Activated CD4-positive, alpha-beta T cell treated with anti-CD3 and anti-CD28 coated beads, Interleukin-2, amount 10 ng/mL, durations not matched to agents 7 days and 5 days (primary cell): ENCODE results near the gene CCL19. TPM values are rescaled to one million over a fixed set of nuclear protein-coding genes. Genes with fewer than 3 reads are reported as not detected.

Source experiments
- CTCF ChIA-PET: fragments of 350-600 bp; sonication (Branson Sonifier 250); formaldehyde crosslinking; loops from one replicate; lab custom pipeline; 2021; ENCODE audit warnings: antibody characterized with exemption; lab: Charles Lee
- POLR2A ChIA-PET: fragments of 350-600 bp; sonication (Branson Sonifier 250); formaldehyde crosslinking; loops from one replicate; lab custom pipeline; 2021; ENCODE audit warnings: antibody characterized with exemption; lab: Charles Lee
- DNase-seq: peaks from one replicate; pipeline ENCODE4 v3.0.0-alpha.2; 2020
- H3K27ac Mint-ChIP-seq: one replicate; pipeline ENCODE4 v1.8.0; 2021; ENCODE audit warnings: mild to moderate bottlenecking, moderate library complexity, mixed read lengths
- H3K27me3 Mint-ChIP-seq: one replicate; pipeline ENCODE4 v1.8.0; 2021; ENCODE audit warnings: mixed read lengths
- H3K36me3 Mint-ChIP-seq: one replicate; pipeline ENCODE4 v1.8.0; 2021; ENCODE audit warnings: low read depth, mixed read lengths
- H3K4me1 Mint-ChIP-seq: one replicate; pipeline ENCODE4 v1.8.0; 2021; ENCODE audit warnings: mixed read lengths
- H3K4me3 Mint-ChIP-seq: one replicate; pipeline ENCODE4 v1.8.0; 2021; ENCODE audit warnings: mild to moderate bottlenecking, moderate library complexity, mixed read lengths
- H3K9me3 Mint-ChIP-seq: one replicate; pipeline ENCODE4 v1.8.0; 2021; ENCODE audit warnings: mixed read lengths
- total RNA-seq, 2 experiments: library from RNA; stranded (reverse); gene quantifications; one replicate each; pipeline ENCODE4 v1.2.3, GENCODE V29; 2021

CCL19 gene
- total RNA-seq, 2 experiments from 2014 or later, result not detected

GRCh38 chr9:34714007-34714406 is 22.9 kb upstream of the CCL19 start:
- no peak overlapping the region for H3K4me3 Mint-ChIP-seq
- CTCF ChIA-PET, result interaction anchor here (5.0 kb wide), 1 partner anchor 11 kb away, joined by 21 read pairs; no protein-coding TSS in a partner anchor
- no peak for DNase-seq
- H3K4me1 Mint-ChIP-seq, result no peaks in the 10 kb centered on the region
- no peaks in the 10 kb centered on the region for H3K9me3 Mint-ChIP-seq
- H3K27ac Mint-ChIP-seq, result no peak overlapping the region
- H3K27me3 Mint-ChIP-seq, result peaks cover 21% of the 10 kb centered on the region
- POLR2A ChIA-PET, result no interaction called here
- no peaks in the 10 kb centered on the region for H3K36me3 Mint-ChIP-seq

GRCh38 chr9:34712140-34712539 is 21.1 kb upstream of the CCL19 start:
- Mint-ChIP-seq H3K4me1 (no peaks in the 10 kb centered on the region), H3K4me3 (no peak overlapping the region), H3K9me3 (no peaks in the 10 kb centered on the region), H3K36me3 (no peaks in the 10 kb centered on the region), H3K27me3 (peaks cover 21% of the 10 kb centered on the region), H3K27ac (no peak overlapping the region)
- ChIA-PET CTCF (interaction anchor here (0.6 to 5.0 kb wide), 3 partner anchors 8 to 120 kb away, joined by 3 to 21 read pairs (median 4); no protein-coding TSS in a partner anchor), POLR2A (interaction anchor here (0.8 kb wide), 1 partner anchor 9 kb away, joined by 3 read pairs; no protein-coding TSS in a partner anchor)
- DNase-seq, result no peak

GRCh38 chr9:34710023-34710422 is 18.9 kb upstream of the CCL19 start, which contains the start of gene CCL21:
TSS of gene CCL21 (minus strand) at chr9:34710136. CDS start at chr9:34710066, 70 bp downstream.
- Mint-ChIP-seq H3K4me3 (no peak within 1 kb of the TSS), H3K27ac (no peak within 1 kb of the TSS), H3K36me3 (no peaks in the 10 kb centered on the region), H3K4me1 (no peaks in the 10 kb centered on the region), H3K9me3 (no peaks in the 10 kb centered on the region), H3K27me3 (peaks cover 23% of the 10 kb centered on the region)
- DNase-seq, result no peak
- ChIA-PET POLR2A (no interaction called here), CTCF (interaction anchor here (0.9 to 1.5 kb wide), 2 partner anchors 10 to 26 kb away, joined by 3 read pairs; no protein-coding TSS in a partner anchor)

- no peak for DNase-seq
- POLR2A ChIA-PET, result no interaction called here
- Mint-ChIP-seq H3K36me3 (no peaks in the 10 kb centered on the region), H3K27ac (no peak overlapping the region), H3K4me3 (no peak overlapping the region), H3K4me1 (no peaks in the 10 kb centered on the region), H3K9me3 (no peaks in the 10 kb centered on the region), H3K27me3 (peaks cover 23% of the 10 kb centered on the region)
- CTCF ChIA-PET, result interaction anchor here (0.9 kb wide), 1 partner anchor 26 kb away, joined by 3 read pairs; no protein-coding TSS in a partner anchor
Measured at GRCh38 chr9:34709196-34709978, 18.3 kb upstream of the CCL19 start.

GRCh38 chr9:34707130-34707529 is 16.1 kb upstream of the CCL19 start:
- ChIA-PET CTCF (no interaction called here), POLR2A (no interaction called here)
- H3K4me3 Mint-ChIP-seq, result no peak overlapping the region
- no peak overlapping the region for H3K27ac Mint-ChIP-seq
- no peaks in the 10 kb centered on the region for H3K36me3 Mint-ChIP-seq
- peaks cover 6% of the 10 kb centered on the region for H3K27me3 Mint-ChIP-seq
- no peak for DNase-seq
- H3K9me3 Mint-ChIP-seq, result no peaks in the 10 kb centered on the region
- no peaks in the 10 kb centered on the region for H3K4me1 Mint-ChIP-seq

- ChIA-PET POLR2A (no interaction called here), CTCF (interaction anchor here (0.6 to 2.3 kb wide), 14 partner anchors 9 to 1969 kb away, joined by 3 to 21 read pairs (median 4); partner anchors contain the start of genes CCL19 and FANCG)
- peaks cover 20% of the 10 kb centered on the region for H3K27me3 Mint-ChIP-seq
- H3K4me3 Mint-ChIP-seq, result peak overlapping the region; percentile 57
- H3K9me3 Mint-ChIP-seq, result no peaks in the 10 kb centered on the region
- no peak overlapping the region for H3K27ac Mint-ChIP-seq
- peak; percentile 78 for DNase-seq
- peaks cover 11% of the 10 kb centered on the region for H3K4me1 Mint-ChIP-seq
- no peaks in the 10 kb centered on the region for H3K36me3 Mint-ChIP-seq
Measured at GRCh38 chr9:34701769-34702736, 11.0 kb upstream of the CCL19 start.

GRCh38 chr9:34701023-34701768 is 10.1 kb upstream of the CCL19 start:
- CTCF ChIA-PET, result interaction anchor here (0.7 to 2.3 kb wide), 5 partner anchors 10 to 67 kb away, joined by 3 to 8 read pairs (median 4); partner anchors contain the start of genes CCL19 and SIGMAR1
- POLR2A ChIA-PET, result no interaction called here
- Mint-ChIP-seq H3K27me3 (peaks cover 18% of the 10 kb centered on the region), H3K9me3 (no peaks in the 10 kb centered on the region), H3K4me1 (peaks cover 11% of the 10 kb centered on the region), H3K27ac (no peak overlapping the region), H3K36me3 (no peaks in the 10 kb centered on the region), H3K4me3 (peak overlapping the region; percentile 45)
- peak; percentile 75 for DNase-seq

GRCh38 chr9:34694811-34695210 is 3.7 kb upstream of the CCL19 start:
- no peak overlapping the region for H3K4me3 Mint-ChIP-seq
- POLR2A ChIA-PET, result no interaction called here

GRCh38 chr9:34693560-34693959 is 2.5 kb upstream of the CCL19 start:
- no peak overlapping the region for H3K4me3 Mint-ChIP-seq
- H3K4me1 Mint-ChIP-seq, result no peaks in the 10 kb centered on the region
- ChIA-PET CTCF (interaction anchor here (0.6 to 2.8 kb wide), 3 partner anchors 9 to 166 kb away, joined by 3 to 6 read pairs (median 4); no protein-coding TSS in a partner anchor), POLR2A (no interaction called here)
- DNase-seq, result no peak
- no peaks in the 10 kb centered on the region for H3K27me3 Mint-ChIP-seq
- H3K27ac Mint-ChIP-seq, result no peak overlapping the region
- H3K9me3 Mint-ChIP-seq, result no peaks in the 10 kb centered on the region
- H3K36me3 Mint-ChIP-seq, result no peaks in the 10 kb centered on the region

More at GRCh38 chr9:34694811-34695210, 3.7 kb upstream of the CCL19 start:
- Mint-ChIP-seq H3K27ac (no peak overlapping the region), H3K27me3 (peaks cover 5% of the 10 kb centered on the region), H3K4me1 (no peaks in the 10 kb centered on the region), H3K36me3 (no peaks in the 10 kb centered on the region), H3K9me3 (no peaks in the 10 kb centered on the region)
- no peak for DNase-seq
- CTCF ChIA-PET, result interaction anchor here (1.8 kb wide), 1 partner anchor 13 kb away, joined by 4 read pairs; no protein-coding TSS in a partner anchor

- no peak overlapping the region for H3K4me3 Mint-ChIP-seq
- CTCF ChIA-PET, result interaction anchor here (1.6 to 2.8 kb wide), 3 partner anchors 9 to 27 kb away, joined by 4 to 8 read pairs (median 6); no protein-coding TSS in a partner anchor
- H3K4me1 Mint-ChIP-seq, result no peaks in the 10 kb centered on the region
- H3K9me3 Mint-ChIP-seq, result no peaks in the 10 kb centered on the region
- POLR2A ChIA-PET, result no interaction called here
- DNase-seq, result no peak
- no peak overlapping the region for H3K27ac Mint-ChIP-seq
- H3K36me3 Mint-ChIP-seq, result no peaks in the 10 kb centered on the region
- H3K27me3 Mint-ChIP-seq, result no peaks in the 10 kb centered on the region
Measured at GRCh38 chr9:34691936-34692315, 850 bp upstream of the CCL19 start.

GRCh38 chr9:34689512-34689911 is 1.6 kb downstream of the CCL19 start:
- H3K36me3 Mint-ChIP-seq, result no peaks in the 10 kb centered on the region
- DNase-seq, result no peak
- H3K4me3 Mint-ChIP-seq, result no peak overlapping the region
- H3K27ac Mint-ChIP-seq, result no peak overlapping the region
- H3K27me3 Mint-ChIP-seq, result no peaks in the 10 kb centered on the region
- POLR2A ChIA-PET, result no interaction called here
- H3K9me3 Mint-ChIP-seq, result no peaks in the 10 kb centered on the region
- CTCF ChIA-PET, result interaction anchor here (1.2 kb wide), 1 partner anchor 12 kb away, joined by 4 read pairs; no protein-coding TSS in a partner anchor
- H3K4me1 Mint-ChIP-seq, result peaks cover 2% of the 10 kb centered on the region

- no peak for DNase-seq
- H3K27me3 Mint-ChIP-seq, result no peaks in the 10 kb centered on the region
- CTCF ChIA-PET, result no interaction called here
- peaks cover 3% of the 10 kb centered on the region for H3K4me1 Mint-ChIP-seq
- H3K9me3 Mint-ChIP-seq, result no peaks in the 10 kb centered on the region
- POLR2A ChIA-PET, result no interaction called here
- no peak overlapping the region for H3K27ac Mint-ChIP-seq
- H3K4me3 Mint-ChIP-seq, result no peak overlapping the region
- H3K36me3 Mint-ChIP-seq, result peaks cover under 1% of the 10 kb centered on the region
Measured at GRCh38 chr9:34689116-34689470, 2.0 kb downstream of the CCL19 start.
